Measurements from ENCODE around the gene PLCE1. TPM values are rescaled to one million over a fixed set of nuclear protein-coding genes. Genes with fewer than 3 reads are reported as not detected.

PLCE1 gene
- total and polyA plus RNA-seq, 2 donors = 0.71 to 1.2 TPM

- DNase-seq (ENCODE audit: low read depth in 6 of 9, low spot score in 9 of 9) = no peak
- Histone ChIP-seq H3K36me3 (ENCODE audit: control insufficient read depth in 2 of 2, insufficient read depth in 2 of 2, low read length in 1 of 2) (no peaks in the 10 kb centered on the region), H3K9me3 (ENCODE audit: control insufficient read depth in 2 of 2, insufficient read depth in 1 of 2, low read length in 1 of 2) (no peaks in the 10 kb centered on the region), H3K4me3 (ENCODE audit: low read length in 2 of 2) (no peak overlapping the region), H3K27ac (ENCODE audit: low read depth in 1 of 2, low read length in 1 of 2) (no peak overlapping the region), H3K4me1 (ENCODE audit: control insufficient read depth in 2 of 2, insufficient read depth in 2 of 2, low read length in 2 of 2) (no peaks in the 10 kb centered on the region), H3K27me3 (ENCODE audit: control insufficient read depth in 2 of 2, insufficient read depth in 1 of 2, low read length in 1 of 2) (peaks cover 9 to 25% of the 10 kb centered on the region in 2 donors)
- 78% methylated on average over 11 of the region's 11 CpGs for WGBS
Observed at GRCh38 chr10:93999401-93999851, 5.7 kb downstream of the PLCE1 start.

GRCh38 chr10:94000638-94001415 lies 7.1 kb downstream of the PLCE1 start:
- H3K4me1 ChIP-seq (ENCODE audit: control insufficient read depth in 2 of 2, insufficient read depth in 2 of 2, low read length in 2 of 2) = no peaks in the 10 kb centered on the region
- peaks cover 4 to 11% of the 10 kb centered on the region in 2 donors for H3K27me3 ChIP-seq (ENCODE audit: control insufficient read depth in 2 of 2, insufficient read depth in 1 of 2, low read length in 1 of 2)
- DNase-seq (ENCODE audit: low read depth in 6 of 9, low spot score in 9 of 9) = no peak
- H3K9me3 ChIP-seq (ENCODE audit: control insufficient read depth in 2 of 2, insufficient read depth in 1 of 2, low read length in 1 of 2) = no peaks in the 10 kb centered on the region
- no peak overlapping the region for H3K4me3 ChIP-seq (ENCODE audit: low read length in 2 of 2)
- no peaks in the 10 kb centered on the region for H3K36me3 ChIP-seq (ENCODE audit: control insufficient read depth in 2 of 2, insufficient read depth in 2 of 2, low read length in 1 of 2)
- H3K27ac ChIP-seq (ENCODE audit: low read depth in 1 of 2, low read length in 1 of 2) = no peak overlapping the region
- WGBS = 74% methylated on average over 5 of the region's 5 CpGs

- Histone ChIP-seq H3K27me3 (ENCODE audit: control insufficient read depth in 2 of 2, insufficient read depth in 1 of 2, low read length in 1 of 2) (peaks cover 4 to 5% of the 10 kb centered on the region in 2 donors), H3K36me3 (ENCODE audit: control insufficient read depth in 2 of 2, insufficient read depth in 2 of 2, low read length in 1 of 2) (no peaks in the 10 kb centered on the region), H3K27ac (ENCODE audit: low read depth in 1 of 2, low read length in 1 of 2) (no peak overlapping the region), H3K9me3 (ENCODE audit: control insufficient read depth in 2 of 2, insufficient read depth in 1 of 2, low read length in 1 of 2) (no peaks in the 10 kb centered on the region), H3K4me3 (ENCODE audit: low read length in 2 of 2) (no peak overlapping the region), H3K4me1 (ENCODE audit: control insufficient read depth in 2 of 2, insufficient read depth in 2 of 2, low read length in 2 of 2) (no peaks in the 10 kb centered on the region)
- no peak for DNase-seq (ENCODE audit: low read depth in 6 of 9, low spot score in 9 of 9)
- 93% methylated on average over 1 of the region's 1 CpG for WGBS
Observed at GRCh38 chr10:94001416-94001810, 7.7 kb downstream of the PLCE1 start.

GRCh38 chr10:94002156-94002555 lies 8.4 kb downstream of the PLCE1 start:
- no peaks in the 10 kb centered on the region for H3K36me3 ChIP-seq (ENCODE audit: control insufficient read depth in 2 of 2, insufficient read depth in 2 of 2, low read length in 1 of 2)
- H3K4me1 ChIP-seq (ENCODE audit: control insufficient read depth in 2 of 2, insufficient read depth in 2 of 2, low read length in 2 of 2) = no peaks in the 10 kb centered on the region
- no peak overlapping the region for H3K27ac ChIP-seq (ENCODE audit: low read depth in 1 of 2, low read length in 1 of 2)
- no peaks in the 10 kb centered on the region for H3K9me3 ChIP-seq (ENCODE audit: control insufficient read depth in 2 of 2, insufficient read depth in 1 of 2, low read length in 1 of 2)
- H3K4me3 ChIP-seq (ENCODE audit: low read length in 2 of 2) = no peak overlapping the region
- DNase-seq (ENCODE audit: low read depth in 6 of 9, low spot score in 9 of 9) = no peak
- WGBS = 91% methylated on average over 3 of the region's 3 CpGs
- peaks cover 0 to 3% of the 10 kb centered on the region in 2 donors for H3K27me3 ChIP-seq (ENCODE audit: control insufficient read depth in 2 of 2, insufficient read depth in 1 of 2, low read length in 1 of 2)

GRCh38 chr10:94003488-94003887 lies 9.8 kb downstream of the PLCE1 start:
- H3K4me3 ChIP-seq (ENCODE audit: low read length in 2 of 2) = no peak overlapping the region
- H3K36me3 ChIP-seq (ENCODE audit: control insufficient read depth in 2 of 2, insufficient read depth in 2 of 2, low read length in 1 of 2) = no peaks in the 10 kb centered on the region
- DNase-seq (ENCODE audit: low read depth in 6 of 9, low spot score in 9 of 9) = no peak
- no peaks in the 10 kb centered on the region for H3K4me1 ChIP-seq (ENCODE audit: control insufficient read depth in 2 of 2, insufficient read depth in 2 of 2, low read length in 2 of 2)
- H3K27ac ChIP-seq (ENCODE audit: low read depth in 1 of 2, low read length in 1 of 2) = no peak overlapping the region
- H3K27me3 ChIP-seq (ENCODE audit: control insufficient read depth in 2 of 2, insufficient read depth in 1 of 2, low read length in 1 of 2) = peaks cover 0 to 3% of the 10 kb centered on the region in 2 donors
- H3K9me3 ChIP-seq (ENCODE audit: control insufficient read depth in 2 of 2, insufficient read depth in 1 of 2, low read length in 1 of 2) = no peaks in the 10 kb centered on the region
- 86% methylated on average over 3 of the region's 3 CpGs for WGBS

- Histone ChIP-seq H3K27me3 (ENCODE audit: control insufficient read depth in 2 of 2, insufficient read depth in 1 of 2, low read length in 1 of 2) (peaks cover 0 to 3% of the 10 kb centered on the region in 2 donors), H3K27ac (ENCODE audit: low read depth in 1 of 2, low read length in 1 of 2) (no peak overlapping the region), H3K36me3 (ENCODE audit: control insufficient read depth in 2 of 2, insufficient read depth in 2 of 2, low read length in 1 of 2) (no peaks in the 10 kb centered on the region), H3K4me1 (ENCODE audit: control insufficient read depth in 2 of 2, insufficient read depth in 2 of 2, low read length in 2 of 2) (no peaks in the 10 kb centered on the region), H3K9me3 (ENCODE audit: control insufficient read depth in 2 of 2, insufficient read depth in 1 of 2, low read length in 1 of 2) (no peaks in the 10 kb centered on the region), H3K4me3 (ENCODE audit: low read length in 2 of 2) (no peak overlapping the region)
- DNase-seq (ENCODE audit: low read depth in 6 of 9, low spot score in 9 of 9) = no peak
- WGBS = 67% methylated on average over 2 of the region's 2 CpGs
Observed at GRCh38 chr10:94005050-94005449, 11.3 kb downstream of the PLCE1 start.

- Histone ChIP-seq H3K36me3 (ENCODE audit: control insufficient read depth in 2 of 2, insufficient read depth in 2 of 2, low read length in 1 of 2) (no peaks in the 10 kb centered on the region), H3K4me3 (ENCODE audit: low read length in 2 of 2) (no peak overlapping the region), H3K27ac (ENCODE audit: low read depth in 1 of 2, low read length in 1 of 2) (no peak overlapping the region), H3K27me3 (ENCODE audit: control insufficient read depth in 2 of 2, insufficient read depth in 1 of 2, low read length in 1 of 2) (no peaks in the 10 kb centered on the region), H3K4me1 (ENCODE audit: control insufficient read depth in 2 of 2, insufficient read depth in 2 of 2, low read length in 2 of 2) (no peaks in the 10 kb centered on the region), H3K9me3 (ENCODE audit: control insufficient read depth in 2 of 2, insufficient read depth in 1 of 2, low read length in 1 of 2) (no peaks in the 10 kb centered on the region)
- DNase-seq (ENCODE audit: low read depth in 6 of 9, low spot score in 9 of 9) = no peak
- 56% methylated on average over 4 of the region's 4 CpGs for WGBS
Observed at GRCh38 chr10:94006591-94007550, 13.1 kb downstream of the PLCE1 start.

GRCh38 chr10:94008526-94008925 lies 14.8 kb downstream of the PLCE1 start:
- H3K36me3 ChIP-seq (ENCODE audit: control insufficient read depth in 2 of 2, insufficient read depth in 2 of 2, low read length in 1 of 2) = no peaks in the 10 kb centered on the region
- H3K4me3 ChIP-seq (ENCODE audit: low read length in 2 of 2) = no peak overlapping the region
- no peak for DNase-seq (ENCODE audit: low read depth in 6 of 9, low spot score in 9 of 9)
- no peaks in the 10 kb centered on the region for H3K4me1 ChIP-seq (ENCODE audit: control insufficient read depth in 2 of 2, insufficient read depth in 2 of 2, low read length in 2 of 2)
- WGBS = 95% methylated on average over 2 of the region's 2 CpGs
- H3K9me3 ChIP-seq (ENCODE audit: control insufficient read depth in 2 of 2, insufficient read depth in 1 of 2, low read length in 1 of 2) = no peaks in the 10 kb centered on the region
- H3K27ac ChIP-seq (ENCODE audit: low read depth in 1 of 2, low read length in 1 of 2) = no peak overlapping the region
- H3K27me3 ChIP-seq (ENCODE audit: control insufficient read depth in 2 of 2, insufficient read depth in 1 of 2, low read length in 1 of 2) = no peaks in the 10 kb centered on the region

- 89% methylated on average over 2 of the region's 2 CpGs for WGBS
- Histone ChIP-seq H3K36me3 (ENCODE audit: control insufficient read depth in 2 of 2, insufficient read depth in 2 of 2, low read length in 1 of 2) (no peaks in the 10 kb centered on the region), H3K4me3 (ENCODE audit: low read length in 2 of 2) (no peak overlapping the region), H3K9me3 (ENCODE audit: control insufficient read depth in 2 of 2, insufficient read depth in 1 of 2, low read length in 1 of 2) (no peaks in the 10 kb centered on the region), H3K27me3 (ENCODE audit: control insufficient read depth in 2 of 2, insufficient read depth in 1 of 2, low read length in 1 of 2) (no peaks in the 10 kb centered on the region), H3K27ac (ENCODE audit: low read depth in 1 of 2, low read length in 1 of 2) (no peak overlapping the region), H3K4me1 (ENCODE audit: control insufficient read depth in 2 of 2, insufficient read depth in 2 of 2, low read length in 2 of 2) (no peaks in the 10 kb centered on the region)
- DNase-seq (ENCODE audit: low read depth in 6 of 9, low spot score in 9 of 9) = no peak
Observed at GRCh38 chr10:94010116-94010515, 16.4 kb downstream of the PLCE1 start.
